OCI-LY1 (cell line): Measurements from ENCODE around the gene UGGT1.

Experiments used
- CTCF ChIP-seq: fragments of 200-600 bp; sonication (generic), shearing (Covaris generic); IDR thresholded peaks from 2 replicates; pipeline ENCODE4 v1.5.1; 2017; ENCODE audit warnings: mild to moderate bottlenecking, antibody characterized with exemption, low read length, moderate library complexity, mixed read lengths
- EZH2 ChIP-seq: fragments of 200-600 bp; sonication (generic), shearing (Covaris generic); IDR thresholded peaks from 2 replicates; pipeline ENCODE4 v1.8.0; 2017; ENCODE audit warnings: borderline replicate concordance, mixed run types, mild to moderate bottlenecking, antibody characterized with exemption, low read length, moderate library complexity, mixed read lengths

- TF ChIP-seq EZH2, result no peak
- no peak for TF ChIP-seq CTCF
Measured at GRCh38 chr2:128215897-128216642, 125.1 kb downstream of the UGGT1 start.
